ENCODE results near the gene MYOM3. TPM values are rescaled to one million over a fixed set of nuclear protein-coding genes. Genes with fewer than 3 reads are reported as not detected.

Gene MYOM3
- total and polyA plus RNA-seq, 2 of the 4 experiments (the other 2 are of a cell fraction) = 0.03 TPM; not detected in 1

- Histone ChIP-seq H3K79me1 (ENCODE audit: low read depth in 1 of 2, low read length in 2 of 2) (no peaks in the 10 kb centered on the region), H3K4me1 (ENCODE audit: control insufficient read depth, insufficient read depth, low read length) (no peaks in the 10 kb centered on the region), H3K23ac (ENCODE audit: low read depth, low read length) (no peak overlapping the region), H3K9ac (ENCODE audit: low read depth, low read length) (no peak overlapping the region), H2BK20ac (ENCODE audit: low read depth, low read length) (no peak overlapping the region), H3K36me3 (ENCODE audit: control insufficient read depth, insufficient read depth, low read length) (no peaks in the 10 kb centered on the region), H3K27me3 (ENCODE audit: control insufficient read depth, insufficient read depth, low read length) (peaks cover 54% of the 10 kb centered on the region), H3K4ac (ENCODE audit: low read depth, low read length) (no peak overlapping the region), H3K4me2 (ENCODE audit: low read depth, low read length) (no peak overlapping the region), H2AK9ac (replicated peaks; ENCODE audit: low read depth, low read length, poor library complexity) (no peak overlapping the region), H3K9me3 (ENCODE audit: control insufficient read depth, insufficient read depth, low read length) (no peaks in the 10 kb centered on the region), H2AK5ac (ENCODE audit: low read depth, low read length) (no peak overlapping the region), H2BK120ac (ENCODE audit: low read depth, low read length) (no peak overlapping the region), H2BK15ac (ENCODE audit: low read depth, low read length) (no peak overlapping the region), H3K27ac (ENCODE audit: insufficient read depth, low read length) (no peak overlapping the region), H3K56ac (ENCODE audit: extremely low read depth, insufficient read depth, low read length) (no peak overlapping the region), H4K5ac (ENCODE audit: low read depth, low read length) (no peak overlapping the region), H2AFZ (replicated peaks; ENCODE audit: low read length, poor library complexity) (no peak overlapping the region), H3K18ac (ENCODE audit: low read depth, low read length) (no peak overlapping the region), H4K20me1 (ENCODE audit: insufficient read depth, low read length) (no peaks in the 10 kb centered on the region), H3K14ac (replicated peaks; ENCODE audit: low read depth, low read length) (no peak overlapping the region), H4K8ac (ENCODE audit: low read depth in 2 of 2, low read length in 2 of 2) (no peak overlapping the region), H4K91ac (ENCODE audit: insufficient read depth, low read depth, low read length) (no peak overlapping the region), H3K4me3 (ENCODE audit: insufficient read depth, low read depth, low read length) (no peak overlapping the region), H3K9me1 (ENCODE audit: insufficient read depth, low read length) (no peaks in the 10 kb centered on the region), H2BK5ac (ENCODE audit: low read depth, low read length, poor library complexity, severe bottlenecking) (no peak overlapping the region)
- no peak for ATAC-seq (ENCODE audit: low read depth)
- dilution Hi-C loops (cut with HindIII; ENCODE audit: low sequenced_read_pairs, unreplicated experiment) = no loop called here
- WGBS, 2 experiments (ENCODE audit: extremely low coverage in 2 of 2, insufficient read length in 1 of 2) = no CpG with 5 or more reads among the region's 6 CpGs
- CTCF ChIA-PET = no interaction called here
- DNase-seq = no peak
- intact Hi-C loops (cut with micrococcal nuclease) = loop anchor here (10.0 kb wide), 1 partner anchor 54 kb away; no protein-coding TSS in a partner anchor
- no TSS peak for BruUV-seq (replicated peaks)
- in situ Hi-C loops (cut with MboI; ENCODE audit: low sequenced_read_pairs) = no loop called here
- TF ChIP-seq SMC3 (IDR thresholded peaks at IDR 0.05; ENCODE audit: low read depth, low read length) (no peak), BHLHE40 (IDR thresholded peaks at IDR 0.05; ENCODE audit: low read depth, low read length) (no peak), MAZ (IDR thresholded peaks at IDR 0.05; ENCODE audit: borderline replicate concordance, low read depth, low read length) (no peak), NFE2L2 (IDR thresholded peaks at IDR 0.05; ENCODE audit: low read depth, low read length) (no peak), USF2 (IDR thresholded peaks at IDR 0.05; ENCODE audit: low read depth, low read length) (no peak), ELK1 (IDR thresholded peaks at IDR 0.05; ENCODE audit: borderline replicate concordance, low read depth, low read length) (no peak), RFX5 (IDR thresholded peaks at IDR 0.05; ENCODE audit: low read depth, low read length) (no peak), POLR2A (IDR thresholded peaks at IDR 0.05; ENCODE audit: low read depth, low read length) (no peak), RAD21 (IDR thresholded peaks at IDR 0.05; ENCODE audit: low read length) (no peak), MXI1 (IDR thresholded peaks at IDR 0.05; ENCODE audit: borderline replicate concordance, low read depth, low read length) (no peak), CHD1 (IDR thresholded peaks at IDR 0.05; ENCODE audit: low read depth, low read length) (no peak), CEBPB (IDR thresholded peaks at IDR 0.05; ENCODE audit: low read depth, low read length) (no peak), RCOR1 (IDR thresholded peaks at IDR 0.05; ENCODE audit: insufficient replicate concordance, low read length) (no peak), MAFK (IDR thresholded peaks at IDR 0.05; ENCODE audit: low read depth, low read length) (no peak), FOS (IDR thresholded peaks at IDR 0.05; ENCODE audit: low read depth, low read length) (no peak), CTCF (conservative IDR thresholded peaks at IDR 0.05; ENCODE audit: low read depth, low read length) (no peak)
- POLR2A ChIA-PET (ENCODE audit: unreplicated experiment) = no interaction called here
These were observed 30.7 kb downstream of the MYOM3 start for GRCh38 chr1:24081190-24081589.
